ENCODE results near the gene GTF3C1.

The GTF3C1 gene

GRCh38 chr16:27518226-27518625 lies 31.5 kb downstream of the GTF3C1 start:
- no peak for DNase-seq (ENCODE audit: low spot score)

DNA sequence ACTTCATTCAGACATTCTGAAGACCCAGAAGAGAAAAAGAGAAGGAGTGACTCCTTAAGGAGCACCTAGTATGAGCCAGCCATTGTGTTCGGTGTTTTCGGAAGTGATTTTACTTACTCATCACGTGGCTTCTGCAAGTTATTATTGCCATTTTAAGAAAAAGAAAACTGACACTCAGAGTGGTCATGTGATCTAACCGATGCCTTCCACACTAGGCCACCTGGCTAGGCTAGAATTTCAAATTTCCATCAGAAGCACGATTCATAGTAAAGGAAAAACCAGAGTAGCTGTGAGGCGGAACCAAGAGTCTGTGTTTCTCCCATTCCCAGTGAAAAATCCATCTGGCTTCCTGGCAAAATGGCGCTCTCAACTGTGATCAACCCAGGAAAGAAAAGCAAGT lies 32.0 kb downstream of the GTF3C1 start:
- no peak for DNase-seq (ENCODE audit: low spot score)

DNA sequence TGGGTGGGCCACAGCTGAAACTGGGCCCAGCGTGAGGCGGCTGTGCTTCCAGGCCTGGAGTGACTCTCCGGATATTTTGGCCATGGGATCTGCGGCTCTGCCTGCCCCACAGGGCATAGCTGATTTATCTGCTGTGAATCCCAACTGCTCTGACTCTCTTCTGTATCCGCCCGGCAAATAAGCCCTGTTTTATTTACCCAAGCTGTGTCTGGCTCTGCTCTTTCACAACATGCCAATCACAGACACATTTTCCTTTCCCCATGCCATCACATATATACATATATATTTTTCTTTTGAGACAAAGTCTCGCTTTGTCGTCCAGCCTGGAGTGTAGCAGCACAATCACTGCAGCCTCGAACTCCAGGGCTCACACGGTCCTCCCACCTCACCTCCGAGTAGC lies 33.3 kb downstream of the GTF3C1 start:
- DNase-seq (ENCODE audit: low spot score), result no peak

GRCh38 chr16:27515874-27516353 lies 33.8 kb downstream of the GTF3C1 start:
- DNase-seq (ENCODE audit: low spot score), result peak; percentile 55

DNA sequence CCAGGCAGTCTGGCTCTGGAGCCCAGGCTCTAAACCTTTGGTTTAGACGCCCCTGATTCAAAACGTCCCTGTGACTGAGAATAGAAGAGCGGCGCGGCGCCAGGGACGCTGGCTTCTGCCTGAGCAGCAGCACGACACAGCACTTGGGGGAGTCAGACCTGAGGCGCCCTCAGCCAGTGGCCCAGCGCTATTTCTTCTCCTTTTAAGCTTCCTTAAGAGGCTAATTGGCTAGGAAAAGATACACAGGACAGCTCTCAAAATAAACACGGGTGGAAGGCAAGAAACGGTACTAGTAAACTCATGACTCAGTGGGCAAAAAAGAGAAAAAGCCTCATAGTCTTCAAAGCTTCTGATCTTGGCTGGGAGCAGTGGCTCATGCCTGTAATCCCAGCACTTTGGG lies 34.9 kb downstream of the GTF3C1 start:
- no peak for DNase-seq (ENCODE audit: low spot score)

GRCh38 chr16:27511657-27512448 lies 37.9 kb downstream of the GTF3C1 start:
- DNase-seq (ENCODE audit: low spot score), result no peak

DNA sequence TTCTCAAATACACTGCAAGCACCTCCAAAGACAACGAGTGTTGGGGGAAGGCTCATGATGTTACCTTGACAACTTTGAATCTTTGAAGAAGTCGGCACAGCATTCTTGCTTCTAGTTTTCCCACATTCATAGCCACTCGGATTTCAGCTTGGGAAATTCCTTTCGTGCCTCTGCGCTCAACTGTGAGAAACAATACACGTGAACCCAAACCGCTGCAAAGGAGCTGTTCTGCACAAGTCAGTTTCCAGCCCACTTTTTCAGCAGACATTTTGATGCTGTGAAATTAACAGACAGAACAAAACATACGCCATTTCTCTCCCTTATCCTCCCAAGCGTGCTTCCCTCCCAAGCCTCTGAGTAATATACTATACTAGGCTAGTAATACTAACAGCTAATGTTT lies 41.2 kb downstream of the GTF3C1 start:
- no peak for DNase-seq (ENCODE audit: low spot score)

- no peak for DNase-seq (ENCODE audit: low spot score)
These were observed 42.9 kb downstream of the GTF3C1 start for GRCh38 chr16:27506771-27507170.

DNA sequence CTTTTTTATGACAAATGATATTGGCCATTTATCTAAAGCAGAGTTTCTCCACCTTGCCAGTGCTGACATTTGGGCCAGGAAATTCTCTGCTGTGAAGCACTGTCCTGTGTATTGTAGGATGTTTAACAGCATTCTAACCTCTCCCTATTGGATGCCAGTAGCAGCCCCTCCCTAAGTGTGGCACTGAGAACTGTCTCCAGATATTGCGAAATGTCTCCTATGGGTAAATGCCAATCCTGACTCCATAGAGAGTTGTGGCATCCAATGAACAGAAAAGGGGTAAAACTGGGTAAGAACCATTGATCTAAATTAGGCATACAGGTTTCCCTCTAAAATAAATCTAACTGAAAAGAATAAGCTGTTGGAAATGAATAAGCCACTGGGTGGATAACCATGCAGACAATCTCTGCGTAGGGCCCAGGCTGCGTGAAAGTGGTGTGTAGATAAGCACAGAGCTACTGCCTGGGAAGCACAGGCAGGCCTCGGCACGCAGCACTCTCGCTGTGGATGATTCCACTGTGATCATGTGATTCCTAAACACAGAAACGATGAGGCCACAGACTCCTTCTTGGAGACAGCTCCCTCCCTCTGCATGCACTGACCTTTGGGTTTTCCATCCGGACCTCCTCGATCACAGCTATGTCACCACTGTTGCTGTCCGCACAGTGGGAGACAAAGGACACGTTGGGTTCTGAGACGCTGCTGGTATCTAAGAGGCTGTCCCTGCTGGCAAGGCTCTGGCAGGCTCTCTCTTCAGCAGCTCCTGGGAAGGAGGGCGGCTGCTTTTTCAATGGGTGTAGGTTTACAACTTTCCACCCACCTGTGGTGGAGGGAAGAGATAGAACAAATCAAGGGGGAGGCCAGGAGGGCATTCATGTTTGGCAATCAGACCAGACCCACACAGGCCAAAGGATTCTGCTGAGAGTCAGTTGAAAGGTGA lies 44.1 kb downstream of the GTF3C1 start:
- no peak for DNase-seq (ENCODE audit: low spot score)

GRCh38 chr16:27503662-27504061 lies 46.1 kb downstream of the GTF3C1 start:
- DNase-seq (ENCODE audit: low spot score), result no peak

- DNase-seq (ENCODE audit: low spot score), result no peak
These were observed 48.9 kb downstream of the GTF3C1 start for GRCh38 chr16:27500801-27501200.

DNA sequence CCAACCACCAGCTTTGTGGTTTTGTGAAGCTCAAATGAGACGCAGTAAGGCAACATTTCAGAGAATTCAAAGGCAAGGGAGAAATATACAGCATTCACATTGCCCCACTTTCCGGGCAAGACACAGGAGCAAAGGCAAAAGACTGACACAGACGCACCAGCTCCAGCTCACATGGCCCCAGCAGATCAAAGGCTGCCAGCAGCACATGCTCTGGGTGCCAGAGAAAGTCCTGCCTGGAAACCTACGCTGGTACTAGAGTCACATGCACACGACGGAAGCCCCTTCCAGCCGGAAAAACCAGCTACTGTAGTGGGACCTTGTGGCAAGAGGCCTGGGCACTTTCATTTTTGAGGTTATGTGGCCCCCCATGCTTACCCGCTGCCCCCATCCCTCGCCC lies 50.1 kb downstream of the GTF3C1 start:
- no peak for DNase-seq (ENCODE audit: low spot score)

DNA sequence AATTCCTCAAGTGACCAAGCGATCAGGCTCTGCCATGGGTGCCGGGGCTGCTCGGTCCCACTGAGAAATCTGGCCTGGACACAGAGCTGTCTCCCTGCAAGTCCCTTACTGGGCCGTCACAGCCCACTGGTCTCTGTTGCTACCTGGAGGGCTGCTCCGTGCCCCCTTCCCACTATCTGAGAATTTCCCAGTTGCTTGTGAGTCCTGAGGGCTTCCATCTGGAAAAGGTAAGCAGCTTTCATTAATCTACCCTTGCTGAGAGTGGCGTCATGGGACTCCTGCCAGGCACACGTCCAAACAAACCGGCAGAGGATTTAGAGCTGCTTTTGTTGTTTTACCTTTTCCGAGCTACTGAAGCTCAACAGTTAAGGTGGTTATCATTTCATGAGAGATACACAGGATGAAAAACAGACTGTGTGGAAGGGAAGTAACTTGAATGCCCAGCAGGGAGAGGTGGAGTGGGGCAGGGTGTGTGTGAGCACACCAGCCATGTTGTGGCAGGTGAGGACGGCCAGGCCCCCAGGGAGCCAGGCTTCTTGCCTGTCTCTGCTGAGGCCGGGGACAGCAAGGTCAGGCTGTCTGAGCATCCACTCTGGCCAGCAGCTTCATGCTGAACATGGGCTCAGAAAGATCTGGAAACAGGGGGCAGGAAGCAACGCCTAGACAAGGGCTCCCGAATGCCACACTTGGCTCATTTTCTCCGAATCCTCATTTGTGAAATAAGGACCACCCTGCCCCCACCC lies 50.6 kb downstream of the GTF3C1 start:
- DNase-seq (ENCODE audit: low spot score), result no peak

GRCh38 chr16:27498031-27498825 lies 51.5 kb downstream of the GTF3C1 start:
- DNase-seq (ENCODE audit: low spot score), result no peak

- no peak for DNase-seq (ENCODE audit: low spot score)
These were observed 54.5 kb downstream of the GTF3C1 start for GRCh38 chr16:27495191-27495590.

DNA sequence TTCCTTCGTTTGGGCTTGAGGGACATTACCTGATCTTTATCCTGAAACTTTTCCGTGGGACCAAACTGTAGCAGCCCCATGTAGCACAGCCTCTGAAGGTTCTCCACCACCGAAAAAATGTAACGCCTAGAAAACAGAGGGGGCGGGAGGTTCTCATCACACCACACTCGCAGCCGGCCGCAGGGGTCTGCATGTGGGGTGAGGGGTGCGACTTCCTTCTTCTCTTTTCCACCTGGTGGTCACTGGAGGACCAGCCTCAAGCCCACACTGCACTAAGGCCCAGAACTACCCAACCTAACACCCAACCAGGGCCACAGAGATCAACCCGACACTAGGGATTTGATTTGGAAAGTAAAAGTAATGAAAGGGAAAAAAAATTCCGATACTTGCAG lies 57.1 kb downstream of the GTF3C1 start:
- no peak for DNase-seq (ENCODE audit: low spot score)

DNA sequence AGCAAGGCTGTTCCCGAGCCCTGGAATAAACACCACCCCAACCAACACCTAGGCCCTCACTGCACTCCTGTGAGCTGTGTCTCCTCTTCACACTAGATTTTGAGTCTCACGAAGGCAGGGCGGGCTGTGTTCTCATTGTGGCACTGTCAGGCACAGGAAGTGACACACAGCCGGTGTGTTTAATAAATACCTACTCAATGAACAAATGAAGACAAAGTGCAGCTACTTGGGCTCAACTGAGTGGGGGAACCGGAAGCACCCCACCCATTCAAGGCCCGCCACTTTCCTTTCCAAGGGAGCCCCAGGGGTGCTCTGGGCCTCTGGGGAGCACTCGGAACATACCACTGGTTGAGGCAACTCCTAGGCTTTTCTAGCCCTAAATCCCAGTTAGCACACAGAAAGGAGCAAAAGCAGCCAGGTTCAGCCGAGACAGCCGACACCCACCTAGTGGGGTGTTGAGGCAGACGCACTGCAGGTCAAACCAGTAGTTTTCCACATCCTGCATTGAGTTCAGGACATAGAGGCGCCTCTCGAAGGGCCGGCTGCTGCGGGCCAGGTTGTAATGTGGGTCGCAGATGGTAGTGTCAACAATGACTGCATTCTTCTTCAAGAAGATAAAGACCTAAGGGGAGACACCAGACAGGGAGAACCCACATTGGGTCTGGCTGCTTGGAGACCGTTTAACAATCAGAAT lies 57.7 kb downstream of the GTF3C1 start:
- no peak for DNase-seq (ENCODE audit: low spot score)

GRCh38 chr16:27489906-27490305 lies 59.8 kb downstream of the GTF3C1 start:
- DNase-seq (ENCODE audit: low spot score), result no peak

DNA sequence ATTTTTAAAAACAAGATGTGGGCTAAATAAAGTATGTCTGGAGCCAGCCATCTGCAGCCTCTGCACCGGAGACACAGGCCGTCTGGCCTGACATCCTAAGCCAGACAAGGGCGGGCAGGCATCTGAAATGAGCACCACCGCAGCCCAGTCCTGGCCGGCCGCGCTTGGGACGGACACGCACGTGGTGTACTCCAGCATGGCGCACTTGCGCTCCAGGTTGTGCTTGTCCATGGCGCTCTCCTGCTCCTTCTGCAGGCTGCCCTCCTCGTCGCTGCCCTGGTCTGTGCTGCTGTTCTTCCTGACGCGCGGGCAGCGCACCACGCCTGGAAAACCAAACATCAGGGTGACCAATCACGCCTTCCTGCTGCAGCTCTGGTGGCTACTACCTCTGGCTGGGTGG lies 60.3 kb downstream of the GTF3C1 start:
- no peak for DNase-seq (ENCODE audit: low spot score)

DNA sequence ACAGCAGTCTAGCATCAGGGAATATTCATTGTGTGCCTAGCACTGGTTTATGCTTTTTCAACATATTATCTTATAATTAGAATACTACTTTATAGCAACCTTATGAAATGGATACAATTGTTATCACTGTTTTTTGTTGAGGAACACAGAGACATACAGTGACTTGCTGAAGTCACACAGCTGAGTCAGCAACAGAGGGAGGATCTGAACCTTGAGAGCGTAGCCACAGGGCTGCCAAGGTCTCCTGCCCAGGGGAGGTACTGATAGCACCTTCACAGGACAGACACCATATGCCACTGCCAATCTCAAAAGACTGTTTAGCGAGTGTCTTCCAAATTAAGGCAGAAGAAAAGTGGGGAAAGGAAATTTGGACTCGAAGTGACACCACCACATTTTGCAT lies 63.0 kb downstream of the GTF3C1 start:
- DNase-seq (ENCODE audit: low spot score), result no peak

DNA sequence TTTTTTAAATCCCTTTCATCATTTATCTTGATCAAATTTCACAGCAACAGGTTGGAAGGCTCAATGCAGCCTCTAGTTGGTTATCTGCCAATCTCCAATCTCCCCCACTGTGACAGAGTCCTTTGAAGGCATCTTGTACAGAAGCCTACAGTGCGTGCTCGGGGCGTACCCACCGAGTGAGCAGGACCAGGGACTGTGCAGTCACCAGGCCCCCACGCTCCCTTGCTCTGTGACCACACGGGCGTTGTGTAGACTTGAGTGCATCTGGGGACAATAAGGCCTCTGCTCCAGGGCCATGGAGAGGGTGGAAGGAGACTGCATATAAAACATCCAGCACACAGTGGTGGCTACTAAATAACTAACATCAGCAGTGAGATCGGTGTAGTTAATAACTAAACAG lies 63.4 kb downstream of the GTF3C1 start:
- no peak for DNase-seq (ENCODE audit: low spot score)
